HG02938 (cell line): Measurements from ENCODE around the gene SFXN1.

Experiments
- ATAC-seq: cut with Tn5 transposase; IDR thresholded peaks from one replicate; pipeline ENCODE4 v1.9.1; 2021; ENCODE audit warnings: mild to moderate bottlenecking, moderate library complexity; ENCODE audit not compliant: unreplicated experiment

SFXN1 gene

DNA sequence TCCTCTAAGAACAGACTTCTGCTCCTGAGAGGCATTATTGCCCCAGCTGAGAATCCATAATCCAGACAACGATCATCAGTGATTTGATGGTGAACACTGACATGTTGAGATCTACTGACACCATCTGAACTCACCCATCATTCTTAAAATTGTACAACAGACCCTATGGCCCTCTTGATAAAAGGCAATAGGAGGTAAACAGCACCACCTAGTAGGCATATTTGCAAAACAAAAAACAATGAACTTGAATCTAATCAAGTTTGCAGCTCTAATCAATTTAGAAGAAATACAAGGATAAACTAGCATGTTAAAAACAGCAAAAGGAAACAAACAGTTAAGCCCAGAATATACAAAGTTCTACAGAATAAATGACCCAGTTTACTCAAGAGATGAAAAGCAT lies 89.6 kb downstream of the SFXN1 start:
- ATAC-seq = no peak

DNA sequence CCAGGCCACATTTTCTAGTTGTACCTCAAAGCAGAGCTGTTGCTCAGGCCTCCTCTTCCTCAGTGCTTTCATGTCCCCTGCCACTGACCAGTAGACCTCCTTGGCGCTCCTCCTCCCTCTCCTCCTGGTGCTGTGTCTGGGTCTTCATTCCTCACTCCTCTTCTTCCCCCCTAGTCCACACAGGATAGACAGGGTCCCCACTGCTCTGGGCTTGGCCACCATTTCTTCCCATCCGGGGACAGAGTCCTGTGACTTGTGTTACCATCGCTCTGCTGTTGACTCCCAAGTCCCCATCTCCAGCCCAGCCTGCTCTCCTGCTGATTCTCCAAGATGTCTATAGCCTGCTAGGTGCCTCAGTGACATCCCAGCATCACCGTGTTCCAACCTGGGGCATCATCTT lies 91.3 kb downstream of the SFXN1 start:
- no peak for ATAC-seq

DNA sequence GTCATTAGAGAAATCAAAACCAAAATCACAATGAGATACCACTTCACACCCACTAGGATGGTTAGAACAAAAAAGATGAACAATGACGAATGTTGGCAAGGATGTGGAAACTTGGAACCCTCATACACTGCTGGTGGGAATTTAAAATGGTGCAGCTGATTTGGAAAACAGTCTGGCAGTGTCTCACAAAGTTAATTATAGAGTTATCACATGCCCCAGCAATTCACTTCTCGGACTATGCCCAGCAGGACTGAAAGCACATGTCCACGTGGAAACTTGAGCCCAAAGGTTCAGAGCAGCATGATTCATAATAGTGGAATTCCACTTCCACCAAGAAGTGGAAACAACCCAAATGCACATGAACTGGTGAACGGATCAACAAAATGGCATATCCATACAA lies 94.5 kb downstream of the SFXN1 start:
- no peak for ATAC-seq

DNA sequence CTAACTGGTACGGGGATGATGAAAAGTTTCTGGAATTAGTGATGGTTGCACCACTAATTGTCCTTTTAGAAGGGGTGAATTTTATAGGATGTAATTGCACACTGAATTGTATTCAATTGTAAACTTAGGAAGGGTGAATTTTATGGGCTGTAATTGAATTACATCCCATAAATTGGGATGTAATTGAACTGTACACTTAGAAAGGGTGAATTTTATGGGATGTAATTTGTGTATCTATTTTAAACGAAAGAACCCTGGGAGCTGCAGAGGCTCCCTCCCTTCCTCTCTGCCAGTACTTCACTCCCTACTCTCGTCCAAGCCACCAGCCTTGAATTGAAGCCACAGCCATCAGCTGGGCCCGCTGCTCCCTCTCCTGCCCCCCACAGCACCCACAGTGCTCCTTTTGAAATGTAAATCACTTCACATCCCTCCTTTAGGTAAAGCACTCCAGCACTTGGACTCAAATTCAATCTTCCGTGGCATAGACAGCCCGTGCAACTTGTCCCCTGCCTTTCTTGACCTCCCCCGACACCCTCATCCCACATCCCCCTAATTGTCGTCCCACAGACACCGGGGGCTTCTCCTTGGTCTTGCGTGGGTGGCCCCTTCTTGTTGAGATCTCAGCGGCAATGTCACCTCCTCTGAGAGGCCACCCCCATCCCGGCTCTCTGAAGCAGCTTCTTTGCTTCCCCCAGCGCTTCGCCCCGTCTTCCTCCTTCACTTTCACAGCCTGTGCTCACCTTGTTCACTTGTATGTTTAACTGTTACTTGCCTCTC lies 95.3 kb downstream of the SFXN1 start:
- ATAC-seq = no peak

DNA sequence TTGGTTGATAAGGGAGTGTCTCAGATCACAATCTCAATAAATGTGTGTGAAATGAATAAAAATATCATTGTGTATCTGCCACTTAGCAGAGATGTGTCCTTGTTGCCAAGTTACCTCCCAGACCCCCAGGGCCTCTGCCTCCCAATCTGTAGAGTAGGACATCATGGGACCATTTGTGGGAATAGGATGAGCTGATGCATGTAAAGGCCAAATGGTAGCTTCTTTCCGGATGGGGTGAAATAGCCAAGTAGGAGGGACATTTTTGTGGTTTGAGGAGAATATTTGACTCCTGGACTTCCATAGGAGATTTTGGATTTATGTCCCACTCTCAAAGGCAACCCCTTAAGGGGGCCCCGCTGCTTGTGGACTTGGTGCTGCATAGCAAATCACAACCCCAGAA lies 96.9 kb downstream of the SFXN1 start:
- no peak for ATAC-seq

DNA sequence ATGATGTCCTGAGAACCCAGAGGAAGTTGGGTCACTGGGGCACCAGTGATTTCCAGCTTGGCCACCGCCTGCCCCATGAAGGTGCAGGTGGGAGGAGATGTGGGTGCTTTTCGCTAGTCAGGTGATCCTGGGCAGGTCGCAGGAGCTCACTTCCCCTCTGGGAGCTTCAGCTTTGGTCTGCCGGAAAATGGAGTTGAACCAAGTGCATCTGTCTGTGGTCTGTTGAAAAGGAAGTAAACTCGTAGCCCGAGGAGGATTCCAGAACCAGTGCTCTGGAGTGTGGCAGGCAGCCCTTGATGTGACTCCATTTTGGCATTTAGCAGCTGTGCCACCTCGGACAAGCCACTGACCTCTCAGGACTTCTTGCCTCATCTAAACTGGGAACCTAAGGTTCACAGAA lies 97.7 kb downstream of the SFXN1 start:
- ATAC-seq = no peak

DNA sequence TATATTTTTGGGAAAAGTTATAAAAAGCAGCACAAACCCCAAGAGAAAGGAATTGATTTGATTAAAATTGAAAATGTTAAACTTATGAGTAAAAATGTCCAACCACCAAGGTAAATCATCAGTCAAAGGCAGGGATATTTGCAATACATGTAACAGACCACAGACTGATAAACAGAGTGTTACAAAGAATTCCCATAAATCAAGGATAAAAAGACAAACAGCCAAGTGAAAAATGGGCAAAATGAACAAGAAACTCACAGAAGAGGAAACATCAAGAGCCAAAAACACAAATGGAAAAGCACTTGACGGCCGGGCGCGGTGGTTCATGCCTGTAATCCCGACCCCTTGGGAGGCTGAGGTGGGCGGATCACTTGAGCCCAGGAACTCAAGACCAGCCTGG lies 98.2 kb downstream of the SFXN1 start:
- no peak for ATAC-seq
